ENCODE measurements around the gene CERS5.
A peak's percentile ranks its signal among the peaks of the same experiment; 100 is the strongest.

Gene CERS5

GRCh38 chr12:50142993-50143392 is 24.2 kb downstream of the CERS5 start:
- TF ChIP-seq, protein P1, sequence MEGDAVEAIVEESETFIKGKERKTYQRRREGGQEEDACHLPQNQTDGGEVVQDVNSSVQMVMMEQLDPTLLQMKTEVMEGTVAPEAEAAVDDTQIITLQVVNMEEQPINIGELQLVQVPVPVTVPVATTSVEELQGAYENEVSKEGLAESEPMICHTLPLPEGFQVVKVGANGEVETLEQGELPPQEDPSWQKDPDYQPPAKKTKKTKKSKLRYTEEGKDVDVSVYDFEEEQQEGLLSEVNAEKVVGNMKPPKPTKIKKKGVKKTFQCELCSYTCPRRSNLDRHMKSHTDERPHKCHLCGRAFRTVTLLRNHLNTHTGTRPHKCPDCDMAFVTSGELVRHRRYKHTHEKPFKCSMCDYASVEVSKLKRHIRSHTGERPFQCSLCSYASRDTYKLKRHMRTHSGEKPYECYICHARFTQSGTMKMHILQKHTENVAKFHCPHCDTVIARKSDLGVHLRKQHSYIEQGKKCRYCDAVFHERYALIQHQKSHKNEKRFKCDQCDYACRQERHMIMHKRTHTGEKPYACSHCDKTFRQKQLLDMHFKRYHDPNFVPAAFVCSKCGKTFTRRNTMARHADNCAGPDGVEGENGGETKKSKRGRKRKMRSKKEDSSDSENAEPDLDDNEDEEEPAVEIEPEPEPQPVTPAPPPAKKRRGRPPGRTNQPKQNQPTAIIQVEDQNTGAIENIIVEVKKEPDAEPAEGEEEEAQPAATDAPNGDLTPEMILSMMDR (conservative IDR thresholded peaks at IDR 0.05; ENCODE audit: low read length) = no peak
- no peak for DNase-seq (ENCODE audit: low read depth)
- H3K4me3 ChIP-seq (ENCODE audit: low read length) = no peak overlapping the region

DNA sequence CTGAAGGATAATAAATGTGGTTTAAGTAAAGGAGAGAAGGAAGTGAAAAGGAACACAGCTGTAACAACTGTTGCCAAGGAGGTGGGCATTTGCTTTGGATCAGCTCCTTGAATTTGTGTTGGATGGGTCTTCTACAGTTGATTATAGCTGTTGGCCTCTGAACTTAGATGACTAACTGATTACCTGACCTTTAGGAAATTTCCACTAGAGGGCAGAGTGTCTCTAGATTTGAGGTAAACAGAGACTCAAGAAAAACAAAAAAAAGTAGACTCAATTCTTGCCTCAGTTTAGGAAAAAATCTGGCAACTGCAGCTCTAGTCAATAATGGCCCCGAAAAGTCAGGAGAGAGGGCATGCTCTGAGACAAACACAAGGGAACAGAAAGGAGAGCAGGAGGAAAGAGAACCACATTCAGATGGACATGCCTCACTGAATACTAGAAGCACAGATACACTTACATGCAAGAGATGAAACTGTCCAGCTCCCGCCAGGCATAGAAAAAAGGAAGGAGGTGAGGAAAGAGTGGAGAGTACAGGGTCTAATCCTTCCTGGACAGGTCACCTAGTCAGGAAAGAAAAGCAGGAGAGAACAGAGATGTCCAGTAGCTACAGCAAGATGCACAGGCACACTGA is 34.5 kb downstream of the CERS5 start:
- no peak overlapping the region for H3K4me3 ChIP-seq (ENCODE audit: low read length)
- DNase-seq (ENCODE audit: low read depth) = peak; percentile 69
- TF ChIP-seq, protein P1 (conservative IDR thresholded peaks at IDR 0.05; ENCODE audit: low read length) = peak; percentile 76

DNA sequence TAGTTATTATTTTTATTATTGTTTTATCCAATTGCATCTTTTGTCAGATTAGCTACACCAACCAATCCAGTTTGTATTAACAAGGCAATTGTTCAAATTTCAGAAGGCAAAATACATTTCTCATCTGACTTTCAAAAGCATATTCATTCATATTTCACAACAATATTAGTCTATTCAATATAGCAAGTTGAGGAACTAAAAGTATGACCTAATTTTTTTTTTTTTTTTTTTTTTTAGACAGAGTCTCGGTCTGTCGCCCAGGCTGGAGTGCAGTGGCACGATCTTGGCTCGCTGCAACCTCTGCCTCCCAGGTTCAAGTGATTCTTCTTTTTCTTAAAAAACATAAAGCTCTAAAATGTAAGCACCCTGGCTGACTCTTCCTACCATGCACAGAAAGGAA is 37.9 kb downstream of the CERS5 start:
- DNase-seq (ENCODE audit: low read depth) = no peak
- TF ChIP-seq, protein P1 (conservative IDR thresholded peaks at IDR 0.05; ENCODE audit: low read length) = no peak
- H3K4me3 ChIP-seq (ENCODE audit: low read length) = no peak overlapping the region

GRCh38 chr12:50127546-50127945 is 39.6 kb downstream of the CERS5 start:
- TF ChIP-seq, protein P1 (conservative IDR thresholded peaks at IDR 0.05; ENCODE audit: low read length) = no peak
- H3K4me3 ChIP-seq (ENCODE audit: low read length) = no peak overlapping the region
- no peak for DNase-seq (ENCODE audit: low read depth)

- no peak for DNase-seq (ENCODE audit: low read depth)
- no peak overlapping the region for H3K4me3 ChIP-seq (ENCODE audit: low read length)
Observed at GRCh38 chr12:50123203-50123602, 44.0 kb downstream of the CERS5 start.

DNA sequence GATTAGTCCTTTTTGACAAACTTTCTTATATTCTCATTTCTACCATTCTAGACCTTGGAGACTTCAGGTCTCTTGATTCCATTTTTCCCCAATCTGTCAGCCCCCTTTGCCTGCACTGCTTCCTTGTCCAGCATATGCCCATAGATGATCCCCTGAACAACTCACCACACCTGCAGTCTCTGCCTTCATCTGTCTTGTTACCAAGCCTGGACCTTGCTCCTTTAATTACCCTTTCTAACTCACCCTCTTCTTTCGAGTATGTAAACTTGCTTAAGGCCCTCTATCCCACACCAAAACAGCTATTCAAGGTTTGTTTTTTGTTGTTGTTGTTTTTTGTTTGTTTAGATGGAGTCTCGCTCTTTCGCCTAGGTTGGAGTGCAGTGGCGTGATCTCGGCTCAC is 45.5 kb downstream of the CERS5 start:
- no peak overlapping the region for H3K4me3 ChIP-seq (ENCODE audit: low read length)
- TF ChIP-seq, protein P1 (conservative IDR thresholded peaks at IDR 0.05; ENCODE audit: low read length) = no peak

More at GRCh38 chr12:50123203-50123602, 44.0 kb downstream of the CERS5 start:
- TF ChIP-seq, protein P1 (conservative IDR thresholded peaks at IDR 0.05; ENCODE audit: low read length) = no peak

DNA sequence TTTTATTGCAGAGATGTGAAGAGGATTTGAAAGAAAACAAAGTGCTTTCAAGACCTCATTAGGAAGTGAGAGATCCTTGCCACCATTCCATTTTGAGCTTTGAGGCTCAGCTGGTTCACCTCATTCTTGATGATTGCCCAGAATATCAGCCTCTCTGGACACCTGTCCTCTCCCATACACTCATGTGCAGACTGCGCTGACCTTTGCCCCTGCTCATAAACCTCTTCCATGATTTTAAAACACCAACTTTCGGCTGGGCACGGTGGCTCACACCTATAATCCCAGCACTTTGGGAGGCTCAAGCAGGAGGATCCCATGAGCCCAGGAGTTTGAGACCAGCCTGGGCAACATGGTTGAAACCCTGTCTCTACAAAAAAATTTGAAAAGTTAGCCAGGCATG is 46.2 kb downstream of the CERS5 start:
- no peak for DNase-seq (ENCODE audit: low read depth)
- H3K4me3 ChIP-seq (ENCODE audit: low read length) = no peak overlapping the region
- TF ChIP-seq, protein P1 (conservative IDR thresholded peaks at IDR 0.05; ENCODE audit: low read length) = no peak

More for the DNA sequence above, 45.5 kb downstream of the CERS5 start:
- no peak for DNase-seq (ENCODE audit: low read depth)
